ENCODE data around the gene HTRA2.

The HTRA2 gene

GRCh38 chr2:74564222-74564621 lies 34.5 kb downstream of the HTRA2 start:
- Histone ChIP-seq H3K79me2 (ENCODE audit: insufficient read depth, low read length) (no peaks in the 10 kb centered on the region), H3F3A (ENCODE audit: insufficient read depth) (no peaks in the 10 kb centered on the region), H2AFZ (ENCODE audit: low read depth, low read length, severe bottlenecking) (no peak overlapping the region), H3K4me2 (ENCODE audit: low read depth, low read length, poor library complexity, severe bottlenecking) (no peak overlapping the region), H3K36me3 (ENCODE audit: low read length) (no peaks in the 10 kb centered on the region), H3K4me3 (ENCODE audit: insufficient read depth, low read length, poor library complexity, severe bottlenecking) (no peak overlapping the region), H3K9me3 (ENCODE audit: insufficient read depth, low read length) (no peaks in the 10 kb centered on the region), H3K27ac (ENCODE audit: low read depth, low read length) (no peak overlapping the region), H3K9ac (ENCODE audit: low read length) (no peak overlapping the region), H4K20me1 (ENCODE audit: low read depth, low read length) (no peaks in the 10 kb centered on the region), H3K27me3 (ENCODE audit: low read length) (no peaks in the 10 kb centered on the region), H3K9me2 (replicated peaks; ENCODE audit: insufficient read depth, low read length) (no peaks in the 10 kb centered on the region)
- no peak for TF ChIP-seq EZH2phosphoT487 (conservative IDR thresholded peaks at IDR 0.05; ENCODE audit: low read length)
- TF ChIP-seq, protein P1, sequence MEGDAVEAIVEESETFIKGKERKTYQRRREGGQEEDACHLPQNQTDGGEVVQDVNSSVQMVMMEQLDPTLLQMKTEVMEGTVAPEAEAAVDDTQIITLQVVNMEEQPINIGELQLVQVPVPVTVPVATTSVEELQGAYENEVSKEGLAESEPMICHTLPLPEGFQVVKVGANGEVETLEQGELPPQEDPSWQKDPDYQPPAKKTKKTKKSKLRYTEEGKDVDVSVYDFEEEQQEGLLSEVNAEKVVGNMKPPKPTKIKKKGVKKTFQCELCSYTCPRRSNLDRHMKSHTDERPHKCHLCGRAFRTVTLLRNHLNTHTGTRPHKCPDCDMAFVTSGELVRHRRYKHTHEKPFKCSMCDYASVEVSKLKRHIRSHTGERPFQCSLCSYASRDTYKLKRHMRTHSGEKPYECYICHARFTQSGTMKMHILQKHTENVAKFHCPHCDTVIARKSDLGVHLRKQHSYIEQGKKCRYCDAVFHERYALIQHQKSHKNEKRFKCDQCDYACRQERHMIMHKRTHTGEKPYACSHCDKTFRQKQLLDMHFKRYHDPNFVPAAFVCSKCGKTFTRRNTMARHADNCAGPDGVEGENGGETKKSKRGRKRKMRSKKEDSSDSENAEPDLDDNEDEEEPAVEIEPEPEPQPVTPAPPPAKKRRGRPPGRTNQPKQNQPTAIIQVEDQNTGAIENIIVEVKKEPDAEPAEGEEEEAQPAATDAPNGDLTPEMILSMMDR (IDR thresholded peaks at IDR 0.05; ENCODE audit: insufficient read depth, low read length, poor library complexity, severe bottlenecking) = no peak

- no peaks in the 10 kb centered on the region for H3K36me3 ChIP-seq (ENCODE audit: low read length)
- no peak overlapping the region for H3K4me3 ChIP-seq (ENCODE audit: insufficient read depth, low read length, poor library complexity, severe bottlenecking)
- no peaks in the 10 kb centered on the region for H3K79me2 ChIP-seq (ENCODE audit: insufficient read depth, low read length)
- no peak overlapping the region for H3K4me2 ChIP-seq (ENCODE audit: low read depth, low read length, poor library complexity, severe bottlenecking)
- TF ChIP-seq, protein P1 (IDR thresholded peaks at IDR 0.05; ENCODE audit: insufficient read depth, low read length, poor library complexity, severe bottlenecking) = no peak
- TF ChIP-seq EZH2phosphoT487 (conservative IDR thresholded peaks at IDR 0.05; ENCODE audit: low read length) = no peak
- H3K9me2 ChIP-seq (replicated peaks; ENCODE audit: insufficient read depth, low read length) = no peaks in the 10 kb centered on the region
- no peak overlapping the region for H3K27ac ChIP-seq (ENCODE audit: low read depth, low read length)
- no peaks in the 10 kb centered on the region for H3F3A ChIP-seq (ENCODE audit: insufficient read depth)
- no peak overlapping the region for H2AFZ ChIP-seq (ENCODE audit: low read depth, low read length, severe bottlenecking)
- H3K27me3 ChIP-seq (ENCODE audit: low read length) = no peaks in the 10 kb centered on the region
- no peak overlapping the region for H3K9ac ChIP-seq (ENCODE audit: low read length)
- no peaks in the 10 kb centered on the region for H4K20me1 ChIP-seq (ENCODE audit: low read depth, low read length)
- no peaks in the 10 kb centered on the region for H3K9me3 ChIP-seq (ENCODE audit: insufficient read depth, low read length)
These were observed 36.5 kb downstream of the HTRA2 start for GRCh38 chr2:74566076-74566753.

DNA sequence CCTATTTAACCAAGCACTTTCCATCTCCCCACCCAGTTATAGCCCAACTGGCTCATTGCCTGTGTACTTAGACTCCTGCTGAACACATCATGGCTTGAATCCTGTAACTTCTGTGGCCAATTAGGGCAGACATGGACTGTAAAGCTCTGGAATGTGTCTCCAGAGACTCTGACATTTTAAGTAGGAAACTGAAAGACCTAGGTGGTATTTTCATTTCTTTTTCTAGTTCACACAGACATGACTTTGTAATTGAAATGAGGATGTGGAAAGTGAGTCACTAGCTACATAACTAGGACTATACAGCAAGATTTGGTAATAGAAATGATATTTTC lies 37.0 kb downstream of the HTRA2 start:
- H3F3A ChIP-seq (ENCODE audit: insufficient read depth) = no peaks in the 10 kb centered on the region
- H3K27me3 ChIP-seq (ENCODE audit: low read length) = no peaks in the 10 kb centered on the region
- no peak overlapping the region for H3K27ac ChIP-seq (ENCODE audit: low read depth, low read length)
- H3K79me2 ChIP-seq (ENCODE audit: insufficient read depth, low read length) = no peaks in the 10 kb centered on the region
- H3K9ac ChIP-seq (ENCODE audit: low read length) = no peak overlapping the region
- no peaks in the 10 kb centered on the region for H3K36me3 ChIP-seq (ENCODE audit: low read length)
- no peak overlapping the region for H2AFZ ChIP-seq (ENCODE audit: low read depth, low read length, severe bottlenecking)
- H4K20me1 ChIP-seq (ENCODE audit: low read depth, low read length) = no peaks in the 10 kb centered on the region
- H3K4me3 ChIP-seq (ENCODE audit: insufficient read depth, low read length, poor library complexity, severe bottlenecking) = no peak overlapping the region
- no peak overlapping the region for H3K4me2 ChIP-seq (ENCODE audit: low read depth, low read length, poor library complexity, severe bottlenecking)
- H3K9me2 ChIP-seq (replicated peaks; ENCODE audit: insufficient read depth, low read length) = no peaks in the 10 kb centered on the region
- TF ChIP-seq, protein P1 (IDR thresholded peaks at IDR 0.05; ENCODE audit: insufficient read depth, low read length, poor library complexity, severe bottlenecking) = no peak
- TF ChIP-seq EZH2phosphoT487 (conservative IDR thresholded peaks at IDR 0.05; ENCODE audit: low read length) = no peak
- no peaks in the 10 kb centered on the region for H3K9me3 ChIP-seq (ENCODE audit: insufficient read depth, low read length)
